LHCN-M2 (cell line): ENCODE results near the gene SIX2. TPM values are rescaled to one million over a fixed set of nuclear protein-coding genes. Genes with fewer than 3 reads are reported as not detected.
"Not testable (repeated sequence)": the region's sequence is repeated elsewhere in the genome, so short reads cannot be mapped to it uniquely, and the experiment has no call there.

ENCODE experiments used
- DNase-seq: peaks from one replicate; pipeline ENCODE4 v3.0.0-alpha.2; 2012; ENCODE audit warnings: low read depth
- polyA plus RNA-seq: library from polyadenylated mRNA; unstranded; fragments of >200 nt; gene quantifications from one replicate; pipeline ENCODE4 v1.2.1, GENCODE V29; 2012; ENCODE audit warnings: missing spikeins
- total RNA-seq: library from RNA; depleted of rRNA; stranded (reverse); fragments of >200 nt; gene quantifications from 2 replicates; pipeline ENCODE4 v1.2.3, GENCODE V29; 2014; rRNA removed

SIX2 gene
- total RNA-seq: 55.6 and 65.7 TPM in 2 replicates
- polyA plus RNA-seq: 44.5 TPM

DNA sequence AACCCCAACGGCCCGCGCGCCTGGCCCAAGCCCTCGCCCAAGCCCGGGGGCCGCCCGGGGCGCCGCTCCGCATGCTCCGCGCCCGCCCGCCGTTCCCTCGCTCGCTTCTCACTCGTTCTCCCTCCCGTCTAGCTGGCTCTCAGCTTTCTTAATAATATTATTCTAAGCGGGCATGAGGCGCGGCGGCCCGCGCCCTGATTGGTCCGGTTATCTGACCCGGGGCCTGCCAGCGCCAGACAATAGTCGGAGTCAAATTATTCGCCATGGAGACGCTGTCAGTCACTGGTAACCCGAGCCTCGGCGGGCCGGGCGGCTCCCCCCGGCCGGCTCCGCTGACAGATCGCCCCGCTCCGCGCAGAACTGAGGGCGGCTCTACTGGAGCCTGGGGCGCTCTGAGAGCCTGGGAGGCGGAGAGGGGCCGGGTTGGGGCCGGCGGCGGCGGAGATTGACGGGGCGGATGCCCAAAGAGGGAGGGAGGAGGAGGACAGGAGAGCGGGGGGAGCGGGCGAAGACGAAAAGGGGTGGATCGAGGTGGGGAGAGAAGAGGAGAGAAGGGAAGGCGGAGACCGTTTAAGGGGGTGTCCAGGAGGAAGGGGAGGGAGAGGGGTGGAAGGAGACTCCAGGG is at the start of gene SIX2:
Gene SIX2 (minus strand): TSS at position 150 of the 625 bp plus-strand sequence. CDS start 342 bp downstream, outside the sequence.
- DNase-seq: peak; percentile 99

DNA sequence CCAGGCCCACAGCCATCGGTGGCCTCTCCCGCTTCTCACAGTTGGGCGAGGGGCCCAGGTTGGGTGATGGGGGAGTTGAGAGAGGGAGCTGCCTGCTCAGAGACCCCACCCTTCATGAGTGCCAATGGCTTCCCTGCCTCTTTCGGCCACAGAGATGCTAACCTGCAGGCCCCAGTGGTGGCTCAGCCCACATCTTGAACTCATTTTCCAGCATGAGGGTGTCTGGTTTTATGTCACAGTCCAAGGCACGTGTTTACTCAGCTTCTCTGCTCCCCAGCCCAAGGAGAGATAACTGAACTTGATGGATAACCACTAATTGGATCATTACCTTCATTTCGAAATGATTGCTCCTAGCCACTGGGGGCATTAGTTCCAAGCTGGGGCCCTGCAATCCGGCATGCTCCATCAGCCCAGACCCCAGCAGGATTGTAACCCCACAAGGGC is 45.9 kb upstream of the SIX2 start:
- no peak for DNase-seq

DNA sequence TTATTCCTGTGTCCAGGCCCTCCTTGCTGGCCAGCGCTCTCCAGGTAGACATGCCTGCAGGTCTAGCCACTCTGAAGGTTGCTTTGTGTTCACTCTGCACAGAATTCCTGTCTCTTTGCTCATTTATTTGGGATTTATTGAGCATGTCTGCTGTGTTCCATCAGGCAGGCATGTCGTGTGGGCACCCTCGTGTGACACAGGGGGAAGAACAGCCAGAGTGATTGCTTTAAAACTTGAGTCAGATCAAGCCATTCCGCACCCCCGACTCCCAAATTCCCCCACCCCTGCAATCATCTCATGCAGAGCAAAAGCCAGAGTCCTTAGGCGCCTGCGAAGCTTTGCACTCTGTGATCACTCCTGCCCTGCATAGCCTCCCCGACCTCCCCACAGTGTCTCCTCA is 44.7 kb upstream of the SIX2 start:
- no peak for DNase-seq

DNA sequence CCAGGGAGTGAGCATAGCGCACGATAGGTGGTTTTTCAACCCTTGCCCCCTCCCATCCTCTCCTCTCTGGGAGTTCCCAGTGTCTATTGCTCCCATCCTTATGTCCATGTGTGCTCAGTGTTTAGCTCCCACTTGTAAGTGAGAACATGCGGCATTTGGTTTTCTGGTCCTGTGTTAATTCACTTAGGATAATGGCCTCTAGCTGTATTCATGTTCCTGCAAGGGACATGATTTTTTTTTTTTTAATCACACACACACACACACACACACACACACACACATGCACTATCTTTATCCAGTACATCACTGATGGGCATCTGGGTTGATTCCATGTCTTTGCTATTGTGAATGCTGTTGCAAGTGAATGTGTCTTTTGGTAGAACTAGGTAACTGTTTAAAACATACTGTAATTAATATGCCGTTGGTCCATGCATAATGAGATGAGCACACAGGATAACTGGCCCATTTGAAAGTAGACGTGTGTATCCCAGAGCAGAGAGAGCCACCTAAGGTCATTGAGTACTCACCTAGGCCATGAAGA is 43.2 kb upstream of the SIX2 start:
- DNase-seq: no peak

DNA sequence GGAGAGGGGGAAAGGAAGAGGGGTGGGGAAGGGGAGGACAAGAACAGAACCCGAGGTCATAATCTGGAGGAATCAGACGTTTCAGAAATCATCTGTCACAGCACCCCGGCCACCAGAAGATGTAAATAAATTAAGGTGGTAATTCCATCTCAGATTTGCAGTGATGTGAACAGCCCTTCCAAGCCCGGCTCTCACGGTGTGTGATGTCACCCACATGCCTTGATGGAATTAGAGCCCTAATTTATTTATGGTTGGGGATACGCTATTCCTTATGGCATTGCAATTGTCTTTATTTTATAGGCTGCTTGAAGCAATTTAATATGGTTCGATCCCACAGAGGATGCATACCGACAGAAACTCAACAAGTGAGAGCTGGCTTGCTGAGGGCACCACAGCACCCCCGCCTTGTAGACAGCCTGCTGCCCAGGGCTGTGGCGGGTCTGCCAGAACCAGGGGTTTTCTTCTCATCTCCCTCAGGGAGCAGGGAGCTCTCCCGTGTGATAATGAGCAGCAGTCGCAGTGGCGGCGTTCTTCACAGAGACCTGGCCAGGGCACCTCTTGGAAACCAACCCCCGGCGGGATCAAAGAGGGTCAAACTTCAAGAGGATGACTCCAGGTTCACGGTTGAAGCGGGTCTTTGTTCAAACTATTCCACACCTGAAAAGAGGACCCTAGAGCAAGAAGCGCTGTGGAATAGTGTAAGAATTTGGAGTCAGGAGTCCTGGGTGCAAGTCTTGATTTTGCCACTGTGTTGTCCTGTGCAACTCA is 40.5 kb upstream of the SIX2 start:
- DNase-seq: no peak

DNA sequence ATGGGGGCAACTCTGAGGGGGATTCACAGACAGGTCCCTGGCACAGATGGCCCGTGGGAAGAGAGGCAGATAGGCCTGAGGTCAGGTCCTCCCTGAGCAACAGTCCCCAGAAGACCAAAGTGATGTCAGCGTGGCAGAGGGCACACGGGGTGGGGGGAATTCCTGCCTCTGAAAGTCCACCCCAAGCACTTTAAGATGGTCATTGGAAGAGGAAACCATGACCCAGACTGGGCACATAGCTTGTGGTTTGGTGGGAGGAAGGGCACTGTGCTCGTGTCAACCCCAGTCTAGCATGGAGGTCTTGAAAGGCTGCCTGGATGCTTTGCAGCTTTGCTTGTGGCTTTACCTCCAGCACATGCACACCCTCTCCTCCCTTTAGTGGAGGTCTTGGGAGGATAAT is 38.0 kb upstream of the SIX2 start:
- no peak for DNase-seq

DNA sequence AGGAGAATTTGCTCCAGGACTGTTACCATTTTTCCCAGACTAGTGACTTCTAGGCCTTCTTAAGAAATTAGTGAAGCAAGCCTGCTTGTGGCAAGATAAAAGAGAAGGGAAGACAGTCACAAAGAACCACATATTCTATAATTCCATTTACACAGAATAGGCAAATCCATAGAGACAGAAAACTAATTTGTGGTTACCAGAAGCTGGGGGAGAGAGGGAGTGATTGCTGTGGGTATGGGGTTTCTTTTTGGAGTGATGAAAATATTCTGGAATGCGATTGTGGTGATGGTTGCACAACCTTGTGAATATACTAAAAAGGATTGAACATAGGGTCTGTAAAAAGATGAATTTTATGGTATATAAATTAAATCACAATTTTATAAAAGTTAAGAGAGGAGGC is 37.5 kb upstream of the SIX2 start:
- peak; percentile 70 for DNase-seq

DNA sequence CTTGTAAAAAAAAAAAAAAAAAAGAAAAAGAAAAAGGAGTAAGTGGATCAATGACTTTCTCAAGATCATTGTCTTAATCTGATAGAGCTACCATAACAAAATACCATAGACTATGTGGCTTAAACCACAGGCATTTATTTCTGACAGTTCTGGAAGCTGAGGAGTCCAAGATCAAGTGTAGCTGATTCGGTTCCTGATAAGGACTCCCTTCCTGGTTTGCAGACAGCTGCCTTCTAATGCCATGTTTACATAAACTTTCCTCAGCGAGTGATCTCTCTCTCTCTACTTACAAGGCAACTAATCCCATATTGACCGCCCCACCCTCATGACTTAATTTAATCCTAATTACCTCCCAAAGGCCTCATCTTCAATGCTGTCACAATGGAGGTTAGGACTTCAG is 36.5 kb upstream of the SIX2 start:
- DNase-seq: peak; percentile 32

DNA sequence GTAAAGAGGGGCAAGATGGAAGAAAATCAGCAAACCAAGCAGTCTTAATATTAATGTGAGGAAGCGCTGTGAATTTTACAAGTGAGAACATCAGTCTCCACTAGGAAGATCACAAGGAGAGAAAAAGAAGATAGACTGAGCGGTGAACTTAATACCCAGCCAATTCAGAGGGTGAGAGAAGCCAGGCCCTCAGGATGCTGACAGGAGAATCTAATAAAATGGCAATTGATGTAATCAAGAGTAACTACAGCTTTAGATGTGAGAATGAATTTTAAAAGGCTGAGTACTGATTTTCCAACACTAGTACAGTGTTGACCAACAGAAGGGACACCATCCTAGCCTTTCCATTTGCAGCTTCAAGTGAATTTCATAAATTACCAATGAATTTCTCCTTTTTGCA is 35.7 kb upstream of the SIX2 start:
- DNase-seq: no peak

DNA sequence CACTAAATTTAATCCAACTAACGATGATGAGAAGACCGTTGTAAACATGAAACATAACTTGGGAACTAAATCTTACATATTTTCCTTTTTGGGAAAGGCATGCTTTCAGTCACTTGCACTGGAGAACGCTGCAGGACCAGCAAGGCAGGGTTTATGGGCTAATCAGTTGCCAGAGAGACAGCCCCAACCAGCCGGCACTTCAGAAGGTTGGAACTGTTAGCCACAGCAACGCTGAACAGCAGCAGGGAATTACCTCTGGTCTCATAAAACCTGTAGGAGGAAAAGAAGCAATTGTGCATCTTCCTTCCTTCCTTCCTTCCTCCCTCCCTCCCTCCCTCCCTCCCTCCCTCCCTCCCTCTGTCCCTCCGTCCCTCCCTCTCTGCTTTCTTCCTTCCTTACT is 33.9 kb upstream of the SIX2 start:
- DNase-seq: no peak

DNA sequence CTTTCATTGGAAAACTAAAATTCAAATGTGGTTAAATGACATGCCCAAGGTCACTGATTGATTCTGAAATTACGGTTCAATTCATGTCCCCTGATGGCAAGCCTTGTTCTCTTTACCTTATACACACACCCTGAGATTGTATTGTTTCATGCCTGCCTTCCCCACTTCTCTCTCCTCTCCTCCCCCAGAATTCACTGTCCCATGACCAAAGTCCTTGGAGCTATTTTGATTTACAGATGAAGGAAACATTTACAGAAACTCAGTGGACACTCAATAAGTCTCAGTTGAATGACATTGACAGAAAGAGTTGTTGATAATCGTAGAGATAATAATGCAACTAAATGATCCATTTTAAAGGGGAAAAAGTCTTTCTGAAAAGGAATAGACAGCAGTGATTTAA is 33.1 kb upstream of the SIX2 start:
- DNase-seq: no peak

DNA sequence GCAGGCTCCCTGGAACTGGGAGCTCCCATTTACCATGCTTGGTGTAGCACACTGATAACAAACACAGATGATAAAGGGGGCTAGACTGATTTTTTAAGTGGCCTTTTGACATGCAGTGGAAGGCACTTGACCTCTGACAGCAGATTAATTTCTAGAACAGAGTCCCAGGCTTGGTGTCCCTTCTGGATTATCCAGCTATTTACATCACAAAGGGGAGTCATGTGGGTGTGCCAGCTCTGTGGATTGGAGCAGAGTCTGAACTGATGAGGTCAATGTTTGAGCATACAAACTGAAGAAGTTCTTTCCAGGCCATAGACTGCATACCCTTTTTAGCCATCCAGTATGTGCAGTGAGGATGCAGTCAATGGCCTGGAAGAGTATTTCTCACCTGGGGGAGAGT is 31.5 kb upstream of the SIX2 start:
- DNase-seq: no peak

DNA sequence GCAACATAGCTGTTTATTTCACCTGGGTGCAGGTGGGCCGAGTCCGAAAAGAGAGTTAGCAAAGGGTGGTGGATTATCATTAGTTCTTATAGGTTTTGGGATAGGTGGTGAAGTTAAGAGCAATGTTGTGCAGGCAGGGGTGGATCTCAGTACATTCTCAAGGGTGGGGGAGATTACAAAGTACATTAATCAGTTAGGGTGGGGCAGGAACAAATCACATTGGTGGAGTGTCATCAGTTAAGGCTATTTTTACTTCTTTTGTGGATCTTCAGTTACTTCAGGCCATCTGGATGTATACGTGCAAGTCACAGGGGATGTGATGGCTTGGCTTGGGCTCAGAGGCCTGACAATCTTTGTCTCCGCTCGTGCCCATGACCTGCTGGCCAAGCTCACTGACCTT is 30.6 kb upstream of the SIX2 start:
- DNase-seq: not testable (repeated sequence)

DNA sequence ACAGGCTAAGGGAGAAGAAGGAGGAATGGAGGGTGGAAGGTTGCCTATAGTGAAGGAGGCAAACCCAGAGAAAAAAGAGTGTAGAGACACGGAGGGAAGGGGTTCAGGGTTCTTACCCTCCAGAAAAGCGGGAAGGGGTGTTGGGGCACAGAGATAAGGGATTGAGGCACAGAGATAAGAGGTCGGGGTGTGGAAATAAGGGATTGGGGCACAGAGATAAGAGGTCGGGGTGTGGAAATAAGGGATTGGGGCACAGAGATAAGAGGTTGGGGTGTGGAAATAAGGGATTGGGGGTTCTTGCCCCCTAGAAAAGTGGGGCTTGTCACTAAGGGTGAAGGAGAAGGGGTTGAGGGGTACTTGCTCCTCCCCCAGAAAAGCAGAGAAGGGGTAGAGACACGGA is 29.6 kb upstream of the SIX2 start:
- not testable (repeated sequence) for DNase-seq

DNA sequence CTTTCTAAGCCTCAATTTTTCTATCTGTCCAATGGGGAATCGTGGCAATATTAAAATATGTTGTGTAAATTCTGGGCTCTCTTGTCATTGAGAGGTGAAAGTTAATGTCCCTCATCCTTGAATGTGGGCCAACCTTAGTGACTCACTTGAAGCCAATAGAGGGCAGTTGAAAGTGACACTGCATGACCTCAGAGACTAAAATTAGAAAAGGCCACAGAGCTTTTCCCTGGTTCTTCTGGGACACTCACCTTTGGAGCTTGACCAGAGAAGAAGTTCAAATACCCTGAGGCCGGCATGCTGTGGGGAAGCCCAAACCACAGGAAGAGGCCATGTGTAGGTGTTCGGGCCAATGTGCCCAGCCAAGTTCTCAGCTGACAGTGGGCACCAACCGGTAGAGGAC is 24.1 kb upstream of the SIX2 start:
- no peak for DNase-seq

DNA sequence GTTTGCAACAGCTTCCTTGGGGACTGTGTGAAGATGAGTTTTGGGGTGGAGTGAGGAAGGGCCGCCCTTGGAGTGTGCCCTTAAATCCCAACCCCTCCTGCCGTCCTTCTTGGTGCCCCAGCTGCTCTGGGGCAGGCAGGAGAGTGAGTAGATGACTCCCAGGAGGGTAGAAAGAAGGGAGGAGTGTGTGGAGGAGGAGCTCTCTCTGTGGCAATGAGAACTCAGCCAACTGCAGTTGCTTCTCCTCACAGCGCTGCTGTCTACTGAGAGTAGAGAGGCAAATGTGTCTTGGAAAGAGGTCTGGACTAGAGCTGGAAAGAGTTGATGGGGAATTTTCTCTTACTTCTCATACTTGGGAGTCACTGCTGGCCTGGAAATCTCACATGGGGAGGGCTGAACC is 21.8 kb upstream of the SIX2 start:
- no peak for DNase-seq

DNA sequence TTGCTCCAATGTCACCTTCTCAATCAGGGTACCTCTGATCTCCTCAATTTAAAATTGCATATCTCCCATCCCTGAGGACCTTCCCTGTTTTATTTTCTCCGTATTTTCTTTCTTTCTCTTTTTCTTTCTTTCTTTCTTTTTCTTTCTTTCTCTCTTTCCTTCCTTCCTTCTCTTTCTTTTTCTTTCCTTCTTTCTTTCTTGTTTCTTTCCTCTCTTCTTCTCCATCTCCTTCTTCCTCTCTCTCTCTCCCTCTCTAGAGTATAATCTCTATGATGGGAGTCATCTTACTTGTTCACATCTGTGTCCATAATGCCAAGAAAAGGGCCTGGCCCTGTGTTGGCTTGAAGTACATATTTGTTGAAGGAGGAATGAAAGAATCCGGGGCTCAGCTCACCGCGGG is 21.3 kb upstream of the SIX2 start:
- DNase-seq: no peak

DNA sequence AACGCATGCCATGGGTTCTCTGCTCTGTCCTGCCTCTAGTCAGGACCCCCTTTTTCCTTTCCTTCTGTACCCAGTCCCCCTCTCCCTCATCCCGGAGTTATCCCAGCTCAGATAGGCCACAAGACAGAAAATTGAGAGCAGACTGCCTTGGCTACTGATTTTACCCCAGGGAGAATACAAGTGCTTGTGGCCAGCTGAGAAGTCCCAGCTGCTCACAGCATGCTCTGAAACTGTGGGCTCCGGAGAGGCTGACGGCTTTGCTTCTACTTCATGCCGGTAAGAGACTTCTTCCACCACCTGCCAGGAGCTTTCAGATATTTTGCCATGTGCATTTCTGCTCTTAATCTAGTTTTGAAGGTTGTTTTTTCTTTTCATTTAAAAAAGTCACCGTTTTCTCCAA is 20.0 kb upstream of the SIX2 start:
- DNase-seq: peak; percentile 33

DNA sequence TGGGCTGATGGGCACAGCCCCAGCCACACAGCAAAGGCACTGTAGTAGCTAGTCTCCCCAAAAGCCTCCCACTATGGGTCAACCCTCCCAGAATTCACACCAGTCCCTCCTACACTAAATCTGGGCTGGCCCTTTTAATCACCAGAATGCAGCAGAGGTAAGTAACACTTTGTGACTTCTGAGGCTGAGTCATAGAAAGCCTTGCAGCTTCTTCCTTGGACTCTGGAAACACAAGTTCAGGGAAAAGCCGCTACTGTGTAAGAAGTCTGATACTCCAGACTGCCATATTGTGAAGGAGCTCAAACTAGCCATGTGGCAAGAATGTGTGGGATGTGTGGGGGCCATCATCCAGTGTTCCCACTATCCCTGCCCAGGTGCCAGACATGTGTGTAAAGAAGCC is 19.0 kb upstream of the SIX2 start:
- DNase-seq: peak; percentile 67

DNA sequence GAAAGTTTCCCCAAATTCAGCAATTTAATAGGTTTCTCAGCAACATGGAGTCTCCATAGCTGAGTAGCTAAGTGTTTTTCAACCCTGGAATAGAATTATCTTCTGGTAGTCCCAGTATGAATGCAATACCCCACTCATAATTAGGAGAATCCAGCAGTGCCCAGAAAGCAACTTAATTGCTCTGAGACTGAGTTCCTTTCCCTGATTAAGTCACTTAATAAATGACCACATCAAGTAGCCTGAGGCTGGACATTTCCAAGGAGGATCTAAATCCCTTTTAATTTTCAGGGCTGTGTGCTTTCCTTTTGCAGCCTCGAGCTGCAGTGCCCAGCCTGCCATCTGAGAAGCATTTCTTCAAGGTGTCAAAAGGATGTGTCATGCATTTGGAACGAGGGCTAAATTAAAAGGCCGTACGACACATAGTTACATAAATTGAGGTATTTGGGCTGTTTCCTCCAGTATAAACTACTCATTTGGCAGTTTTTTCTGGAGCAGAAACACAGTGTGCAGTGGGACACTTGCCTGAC is 17.7 kb upstream of the SIX2 start:
- no peak for DNase-seq

DNA sequence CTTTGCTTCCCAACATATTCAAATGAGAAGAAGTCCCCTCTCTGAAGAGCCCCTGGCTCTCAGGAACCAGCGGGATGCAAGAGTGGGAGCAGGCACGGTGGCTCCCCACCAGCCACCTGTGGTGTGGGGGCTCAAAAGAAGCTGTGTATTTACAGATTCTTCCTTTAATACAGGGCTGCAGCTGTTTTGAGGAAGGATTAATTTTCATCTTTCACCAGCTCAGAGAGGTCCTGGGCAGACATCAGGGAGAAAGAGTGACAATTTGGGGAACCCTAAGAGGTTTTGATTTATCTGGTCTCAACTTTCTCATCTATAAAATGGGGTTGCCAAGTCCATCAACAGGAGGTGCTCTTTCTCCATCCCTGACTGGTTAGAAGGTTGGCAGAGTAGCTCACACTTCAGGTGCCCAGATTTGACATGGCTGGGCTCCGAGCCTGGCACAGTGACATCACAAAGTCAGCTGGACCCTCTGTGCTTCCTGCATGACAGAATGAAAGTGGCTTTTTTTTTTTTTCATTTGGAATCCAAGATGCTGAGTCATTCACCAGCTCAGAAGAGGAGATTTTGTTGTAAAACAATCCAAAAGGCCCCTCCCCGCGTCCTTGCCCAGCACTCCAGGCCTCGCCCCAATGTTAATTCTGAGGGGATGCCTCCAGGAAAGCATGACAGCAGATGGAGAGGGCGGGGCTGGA is 15.5 kb upstream of the SIX2 start:
- peak; percentile 96 for DNase-seq

DNA sequence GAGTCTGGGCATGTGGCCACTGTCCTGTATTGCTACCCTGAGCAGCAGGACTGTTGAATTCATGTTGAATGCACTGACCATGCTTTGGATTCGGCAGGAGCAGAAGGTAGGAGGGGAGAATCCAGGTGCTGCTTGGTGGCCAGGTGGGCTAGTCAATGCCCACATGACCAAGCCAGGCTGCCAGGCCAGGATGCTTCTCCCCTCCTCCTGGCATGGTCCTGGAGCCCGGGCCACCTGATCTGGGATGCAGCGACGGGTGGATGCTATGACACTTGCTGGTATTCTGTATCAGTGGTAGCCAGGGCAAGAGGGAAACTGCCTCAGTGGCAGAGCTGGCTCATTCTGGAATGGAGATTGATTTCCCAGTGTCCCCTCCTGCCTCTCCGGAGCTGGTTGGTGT is 14.8 kb upstream of the SIX2 start:
- no peak for DNase-seq
